Measurements from ENCODE around the gene BCAS1.

DNA sequence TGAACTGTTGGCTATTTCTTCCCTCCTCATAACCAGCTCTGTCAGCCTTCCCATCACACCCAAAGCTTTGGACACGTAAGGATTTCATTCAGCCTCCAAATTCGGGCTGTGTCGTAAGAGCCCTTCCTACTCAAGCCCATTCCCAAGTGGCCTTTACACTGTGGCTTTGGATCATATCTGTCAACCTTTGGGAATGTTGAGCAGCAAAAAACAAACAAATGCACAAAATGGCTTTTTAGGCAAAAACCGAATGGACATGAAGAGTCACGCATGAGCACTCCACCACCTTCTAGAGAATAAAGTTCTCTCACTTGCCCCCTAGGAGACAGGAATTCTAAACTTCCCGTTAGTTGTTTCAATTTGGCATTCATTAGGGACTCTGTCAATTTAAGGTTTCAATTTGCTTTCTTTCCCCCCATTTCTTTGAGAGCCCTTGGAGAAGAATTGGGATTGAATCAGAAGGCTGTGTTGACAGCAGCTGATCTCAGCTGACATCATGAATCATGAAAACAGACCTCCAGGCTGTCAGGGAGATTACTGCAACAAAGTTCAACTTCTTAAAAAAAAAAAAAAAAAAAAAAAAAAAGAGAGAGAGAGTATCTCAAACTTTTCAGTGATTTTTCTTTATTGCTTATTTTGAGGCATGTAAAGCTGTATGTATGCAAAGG, 110.3 kb downstream of the BCAS1 start:
- TF ChIP-seq ZFP30 (CRISPR knock-in tag; IDR thresholded peaks at IDR 0.05) (no peak), CSDC2 (CRISPR knock-in tag; IDR thresholded peaks at IDR 0.05) (no peak)
- TF ChIP-seq, protein P1, sequence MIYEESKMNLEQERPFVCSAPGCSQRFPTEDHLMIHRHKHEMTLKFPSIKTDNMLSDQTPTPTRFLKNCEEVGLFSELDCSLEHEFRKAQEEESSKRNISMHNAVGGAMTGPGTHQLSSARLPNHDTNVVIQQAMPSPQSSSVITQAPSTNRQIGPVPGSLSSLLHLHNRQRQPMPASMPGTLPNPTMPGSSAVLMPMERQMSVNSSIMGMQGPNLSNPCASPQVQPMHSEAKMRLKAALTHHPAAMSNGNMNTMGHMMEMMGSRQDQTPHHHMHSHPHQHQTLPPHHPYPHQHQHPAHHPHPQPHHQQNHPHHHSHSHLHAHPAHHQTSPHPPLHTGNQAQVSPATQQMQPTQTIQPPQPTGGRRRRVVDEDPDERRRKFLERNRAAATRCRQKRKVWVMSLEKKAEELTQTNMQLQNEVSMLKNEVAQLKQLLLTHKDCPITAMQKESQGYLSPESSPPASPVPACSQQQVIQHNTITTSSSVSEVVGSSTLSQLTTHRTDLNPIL (CRISPR knock-in tag; IDR thresholded peaks at IDR 0.05; ENCODE audit: low read depth), result no peak
- TF ChIP-seq, protein P2, sequence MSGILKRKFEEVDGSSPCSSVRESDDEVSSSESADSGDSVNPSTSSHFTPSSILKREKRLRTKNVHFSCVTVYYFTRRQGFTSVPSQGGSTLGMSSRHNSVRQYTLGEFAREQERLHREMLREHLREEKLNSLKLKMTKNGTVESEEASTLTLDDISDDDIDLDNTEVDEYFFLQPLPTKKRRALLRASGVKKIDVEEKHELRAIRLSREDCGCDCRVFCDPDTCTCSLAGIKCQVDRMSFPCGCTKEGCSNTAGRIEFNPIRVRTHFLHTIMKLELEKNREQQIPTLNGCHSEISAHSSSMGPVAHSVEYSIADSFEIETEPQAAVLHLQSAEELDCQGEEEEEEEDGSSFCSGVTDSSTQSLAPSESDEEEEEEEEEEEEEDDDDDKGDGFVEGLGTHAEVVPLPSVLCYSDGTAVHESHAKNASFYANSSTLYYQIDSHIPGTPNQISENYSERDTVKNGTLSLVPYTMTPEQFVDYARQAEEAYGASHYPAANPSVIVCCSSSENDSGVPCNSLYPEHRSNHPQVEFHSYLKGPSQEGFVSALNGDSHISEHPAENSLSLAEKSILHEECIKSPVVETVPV (CRISPR knock-in tag; IDR thresholded peaks at IDR 0.05), result no peak
